ENCODE data around the gene CRYGS.

The CRYGS gene

GRCh38 chr3:186523434-186523833 is 20.7 kb downstream of the CRYGS start:
- ChIA-PET CTCF (no interaction called here), POLR2A (no interaction called here)
- H3K9me3 ChIP-seq (ENCODE audit: control insufficient read depth, insufficient read depth, low read depth, low read length) = no peaks in the 10 kb centered on the region
- TF ChIP-seq ZNF10 (tag by site-specific recombination; IDR thresholded peaks at IDR 0.05) (no peak), MYNN (tag by site-specific recombination; IDR thresholded peaks at IDR 0.05; ENCODE audit: borderline replicate concordance) (no peak), ZNF148 (tag by site-specific recombination; IDR thresholded peaks at IDR 0.05; ENCODE audit: borderline replicate concordance) (no peak), KLF7 (tag by site-specific recombination; IDR thresholded peaks at IDR 0.05; ENCODE audit: borderline replicate concordance) (no peak), ZNF366 (tag by site-specific recombination; conservative IDR thresholded peaks at IDR 0.05) (no peak), ZSCAN4 (tag by site-specific recombination; IDR thresholded peaks at IDR 0.05) (no peak), SALL2 (tag by site-specific recombination; IDR thresholded peaks at IDR 0.05; ENCODE audit: borderline replicate concordance) (no peak), ZNF214 (tag by site-specific recombination; IDR thresholded peaks at IDR 0.05; ENCODE audit: borderline replicate concordance) (no peak), ZNF580 (tag by site-specific recombination; IDR thresholded peaks at IDR 0.05) (no peak)
- H3K4me1 ChIP-seq (ENCODE audit: control insufficient read depth, insufficient read depth, low read length) = no peaks in the 10 kb centered on the region
- H3K27ac ChIP-seq (ENCODE audit: extremely low read depth, low read depth, low read length) = no peak overlapping the region
- no peaks in the 10 kb centered on the region for H3K36me3 ChIP-seq (ENCODE audit: control insufficient read depth in 2 of 2, insufficient read depth in 1 of 2, low read length in 2 of 2)
- H3K4me3 ChIP-seq (ENCODE audit: low read depth, low read length) = no peak overlapping the region

- H3K27ac ChIP-seq (ENCODE audit: extremely low read depth, low read depth, low read length) = no peak overlapping the region
- ChIA-PET POLR2A (no interaction called here), CTCF (no interaction called here)
- TF ChIP-seq ZSCAN30 (tag by site-specific recombination; IDR thresholded peaks at IDR 0.05) (no peak), ZNF221 (tag by site-specific recombination; IDR thresholded peaks at IDR 0.05; ENCODE audit: borderline replicate concordance) (no peak), ZNF169 (tag by site-specific recombination; IDR thresholded peaks at IDR 0.05) (no peak), ZNF580 (tag by site-specific recombination; IDR thresholded peaks at IDR 0.05) (no peak), ZIC2 (tag by site-specific recombination; IDR thresholded peaks at IDR 0.05) (no peak), ZNF670 (tag by site-specific recombination; IDR thresholded peaks at IDR 0.05; ENCODE audit: low read depth) (no peak), ZNF366 (tag by site-specific recombination; conservative IDR thresholded peaks at IDR 0.05) (no peak), ZNF248 (tag by site-specific recombination; IDR thresholded peaks at IDR 0.05) (no peak), ZNF138 (tag by site-specific recombination; IDR thresholded peaks at IDR 0.05; ENCODE audit: borderline replicate concordance) (no peak), MZF1 (tag by site-specific recombination; IDR thresholded peaks at IDR 0.05; ENCODE audit: borderline replicate concordance) (no peak), IKZF3 (tag by site-specific recombination; IDR thresholded peaks at IDR 0.05) (no peak)
- no peaks in the 10 kb centered on the region for H3K9me3 ChIP-seq (ENCODE audit: control insufficient read depth, insufficient read depth, low read depth, low read length)
- no peaks in the 10 kb centered on the region for H3K36me3 ChIP-seq (ENCODE audit: control insufficient read depth in 2 of 2, insufficient read depth in 1 of 2, low read length in 2 of 2)
- H3K4me1 ChIP-seq (ENCODE audit: control insufficient read depth, insufficient read depth, low read length) = no peaks in the 10 kb centered on the region
- H3K4me3 ChIP-seq (ENCODE audit: low read depth, low read length) = no peak overlapping the region
Observed at GRCh38 chr3:186523022-186523421, 21.2 kb downstream of the CRYGS start.
